ENCODE measurements around the gene MEF2A.

The MEF2A gene

DNA sequence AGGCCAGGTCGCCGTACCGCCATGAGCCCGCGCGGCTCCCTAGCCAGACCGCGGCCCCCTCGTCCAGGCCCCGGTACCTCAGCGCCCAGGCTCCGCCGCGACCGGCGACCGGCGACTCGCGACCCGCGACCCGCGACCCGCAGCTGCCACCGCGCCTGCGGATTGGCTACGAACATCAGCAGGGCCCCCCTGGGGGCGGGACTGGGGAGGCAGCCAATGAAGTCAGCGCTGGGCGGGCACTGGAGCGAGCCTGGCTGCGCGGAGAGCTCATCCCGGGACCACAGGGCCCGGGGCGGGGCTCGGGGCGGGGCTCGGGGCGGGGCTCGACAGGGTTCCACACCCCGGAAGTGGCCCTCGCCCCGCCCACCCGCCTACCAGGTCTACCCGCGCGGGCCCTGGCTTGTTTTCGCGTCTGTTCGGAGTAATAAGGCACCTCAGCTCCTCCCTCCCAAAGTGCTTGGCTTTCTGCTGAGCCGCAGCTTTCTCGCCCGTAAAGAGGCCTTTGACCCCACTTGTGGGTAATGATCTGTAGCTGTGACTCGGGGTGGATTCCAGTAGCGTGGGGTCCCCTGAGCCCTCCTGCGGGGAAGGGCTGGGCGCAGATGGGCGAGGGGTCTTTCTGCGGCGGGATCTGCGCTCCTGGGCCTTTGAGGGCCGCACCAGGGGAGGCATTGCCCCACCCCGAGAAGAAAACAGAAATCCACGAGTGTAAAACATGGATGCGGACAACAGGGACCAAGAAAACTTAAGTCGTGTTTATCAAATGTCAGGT, 167.7 kb downstream of the MEF2A start, which contains the start of gene LYSMD4 (continued):
- TF ChIP-seq SCRT2 (tag by site-specific recombination; IDR thresholded peaks at IDR 0.05) (no peak), ZNF2 (tag by site-specific recombination; IDR thresholded peaks at IDR 0.05) (no peak; the same call in 1 of the 2 replicates), ZFP3 (tag by site-specific recombination; IDR thresholded peaks at IDR 0.05; ENCODE audit: low read depth) (no peak), OSR2 (tag by site-specific recombination; IDR thresholded peaks at IDR 0.05) (0 out of 2 replicates have a peak, but pooled peaks have one; percentile 41), ZNF544 (tag by site-specific recombination; IDR thresholded peaks at IDR 0.05) (no peak), ZXDB (tag by site-specific recombination; IDR thresholded peaks at IDR 0.05) (no peak; the same call in 1 of the 2 replicates), HOXA7 (CRISPR knock-in tag; IDR thresholded peaks at IDR 0.05; ENCODE audit: borderline replicate concordance) (no peak), ZNF548 (tag by site-specific recombination; IDR thresholded peaks at IDR 0.05) (no peak), ZNF214 (tag by site-specific recombination; IDR thresholded peaks at IDR 0.05; ENCODE audit: borderline replicate concordance) (no peak), ZNF701 (tag by site-specific recombination; IDR thresholded peaks at IDR 0.05) (no peak), RBAK (tag by site-specific recombination; IDR thresholded peaks at IDR 0.05) (no peak), ZEB2 (tag by site-specific recombination; IDR thresholded peaks at IDR 0.05) (no peak), SP2 (tag by site-specific recombination; IDR thresholded peaks at IDR 0.05) (peak; percentile 85), ZNF169 (tag by site-specific recombination; IDR thresholded peaks at IDR 0.05) (no peak), ZNF248 (tag by site-specific recombination; IDR thresholded peaks at IDR 0.05) (no peak), ZNF571 (tag by site-specific recombination; IDR thresholded peaks at IDR 0.05) (no peak), BCL11B (tag by site-specific recombination; IDR thresholded peaks at IDR 0.05; ENCODE audit: low read depth) (no peak), ZNF677 (tag by site-specific recombination; IDR thresholded peaks at IDR 0.05) (no peak), ZNF155 (tag by site-specific recombination; IDR thresholded peaks at IDR 0.05) (no peak), KLF10 (tag by site-specific recombination; IDR thresholded peaks at IDR 0.05) (peak; percentile 54), ZNF433 (tag by site-specific recombination; IDR thresholded peaks at IDR 0.05; ENCODE audit: low read depth) (no peak), KLF1 (tag by site-specific recombination; IDR thresholded peaks at IDR 0.05) (peak; percentile 27; the same call in 1 of the 2 replicates), ZNF610 (tag by site-specific recombination; IDR thresholded peaks at IDR 0.05; ENCODE audit: borderline replicate concordance) (no peak), ZNF837 (tag by site-specific recombination; IDR thresholded peaks at IDR 0.05) (no peak), ZNF621 (tag by site-specific recombination; IDR thresholded peaks at IDR 0.05) (no peak), ZNF324 (tag by site-specific recombination; IDR thresholded peaks at IDR 0.05) (0 out of 2 replicates have a peak, but pooled peaks have one; percentile 14), ZNF843 (tag by site-specific recombination; IDR thresholded peaks at IDR 0.05) (no peak)
- TF ChIP-seq, protein P1, sequence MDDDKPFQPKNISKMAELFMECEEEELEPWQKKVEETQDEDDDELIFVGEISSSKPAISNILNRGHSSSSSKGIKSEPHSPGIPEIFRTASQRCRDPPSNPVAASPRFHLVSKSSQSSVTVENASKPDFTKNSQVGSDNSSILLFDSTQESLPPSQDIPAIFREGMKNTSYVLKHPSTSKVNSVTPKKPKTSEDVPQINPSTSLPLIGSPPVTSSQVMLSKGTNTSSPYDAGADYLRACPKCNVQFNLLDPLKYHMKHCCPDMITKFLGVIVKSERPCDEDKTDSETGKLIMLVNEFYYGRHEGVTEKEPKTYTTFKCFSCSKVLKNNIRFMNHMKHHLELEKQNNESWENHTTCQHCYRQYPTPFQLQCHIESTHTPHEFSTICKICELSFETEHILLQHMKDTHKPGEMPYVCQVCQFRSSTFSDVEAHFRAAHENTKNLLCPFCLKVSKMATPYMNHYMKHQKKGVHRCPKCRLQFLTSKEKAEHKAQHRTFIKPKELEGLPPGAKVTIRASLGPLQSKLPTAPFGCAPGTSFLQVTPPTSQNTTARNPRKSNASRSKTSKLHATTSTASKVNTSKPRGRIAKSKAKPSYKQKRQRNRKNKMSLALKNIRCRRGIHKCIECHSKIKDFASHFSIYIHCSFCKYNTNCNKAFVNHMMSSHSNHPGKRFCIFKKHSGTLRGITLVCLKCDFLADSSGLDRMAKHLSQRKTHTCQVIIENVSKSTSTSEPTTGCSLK (tag by site-specific recombination; IDR thresholded peaks at IDR 0.05): no peak
- TF ChIP-seq, protein P2, sequence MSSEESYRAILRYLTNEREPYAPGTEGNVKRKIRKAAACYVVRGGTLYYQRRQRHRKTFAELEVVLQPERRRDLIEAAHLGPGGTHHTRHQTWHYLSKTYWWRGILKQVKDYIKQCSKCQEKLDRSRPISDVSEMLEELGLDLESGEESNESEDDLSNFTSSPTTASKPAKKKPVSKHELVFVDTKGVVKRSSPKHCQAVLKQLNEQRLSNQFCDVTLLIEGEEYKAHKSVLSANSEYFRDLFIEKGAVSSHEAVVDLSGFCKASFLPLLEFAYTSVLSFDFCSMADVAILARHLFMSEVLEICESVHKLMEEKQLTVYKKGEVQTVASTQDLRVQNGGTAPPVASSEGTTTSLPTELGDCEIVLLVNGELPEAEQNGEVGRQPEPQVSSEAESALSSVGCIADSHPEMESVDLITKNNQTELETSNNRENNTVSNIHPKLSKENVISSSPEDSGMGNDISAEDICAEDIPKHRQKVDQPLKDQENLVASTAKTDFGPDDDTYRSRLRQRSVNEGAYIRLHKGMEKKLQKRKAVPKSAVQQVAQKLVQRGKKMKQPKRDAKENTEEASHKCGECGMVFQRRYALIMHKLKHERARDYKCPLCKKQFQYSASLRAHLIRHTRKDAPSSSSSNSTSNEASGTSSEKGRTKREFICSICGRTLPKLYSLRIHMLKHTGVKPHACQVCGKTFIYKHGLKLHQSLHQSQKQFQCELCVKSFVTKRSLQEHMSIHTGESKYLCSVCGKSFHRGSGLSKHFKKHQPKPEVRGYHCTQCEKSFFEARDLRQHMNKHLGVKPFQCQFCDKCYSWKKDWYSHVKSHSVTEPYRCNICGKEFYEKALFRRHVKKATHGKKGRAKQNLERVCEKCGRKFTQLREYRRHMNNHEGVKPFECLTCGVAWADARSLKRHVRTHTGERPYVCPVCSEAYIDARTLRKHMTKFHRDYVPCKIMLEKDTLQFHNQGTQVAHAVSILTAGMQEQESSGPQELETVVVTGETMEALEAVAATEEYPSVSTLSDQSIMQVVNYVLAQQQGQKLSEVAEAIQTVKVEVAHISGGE (tag by site-specific recombination; conservative IDR thresholded peaks at IDR 0.05; ENCODE audit: low read depth): no peak
- TF ChIP-seq, protein P3, sequence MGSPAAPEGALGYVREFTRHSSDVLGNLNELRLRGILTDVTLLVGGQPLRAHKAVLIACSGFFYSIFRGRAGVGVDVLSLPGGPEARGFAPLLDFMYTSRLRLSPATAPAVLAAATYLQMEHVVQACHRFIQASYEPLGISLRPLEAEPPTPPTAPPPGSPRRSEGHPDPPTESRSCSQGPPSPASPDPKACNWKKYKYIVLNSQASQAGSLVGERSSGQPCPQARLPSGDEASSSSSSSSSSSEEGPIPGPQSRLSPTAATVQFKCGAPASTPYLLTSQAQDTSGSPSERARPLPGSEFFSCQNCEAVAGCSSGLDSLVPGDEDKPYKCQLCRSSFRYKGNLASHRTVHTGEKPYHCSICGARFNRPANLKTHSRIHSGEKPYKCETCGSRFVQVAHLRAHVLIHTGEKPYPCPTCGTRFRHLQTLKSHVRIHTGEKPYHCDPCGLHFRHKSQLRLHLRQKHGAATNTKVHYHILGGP (tag by site-specific recombination; IDR thresholded peaks at IDR 0.05): no peak
- TF ChIP-seq, protein P4, sequence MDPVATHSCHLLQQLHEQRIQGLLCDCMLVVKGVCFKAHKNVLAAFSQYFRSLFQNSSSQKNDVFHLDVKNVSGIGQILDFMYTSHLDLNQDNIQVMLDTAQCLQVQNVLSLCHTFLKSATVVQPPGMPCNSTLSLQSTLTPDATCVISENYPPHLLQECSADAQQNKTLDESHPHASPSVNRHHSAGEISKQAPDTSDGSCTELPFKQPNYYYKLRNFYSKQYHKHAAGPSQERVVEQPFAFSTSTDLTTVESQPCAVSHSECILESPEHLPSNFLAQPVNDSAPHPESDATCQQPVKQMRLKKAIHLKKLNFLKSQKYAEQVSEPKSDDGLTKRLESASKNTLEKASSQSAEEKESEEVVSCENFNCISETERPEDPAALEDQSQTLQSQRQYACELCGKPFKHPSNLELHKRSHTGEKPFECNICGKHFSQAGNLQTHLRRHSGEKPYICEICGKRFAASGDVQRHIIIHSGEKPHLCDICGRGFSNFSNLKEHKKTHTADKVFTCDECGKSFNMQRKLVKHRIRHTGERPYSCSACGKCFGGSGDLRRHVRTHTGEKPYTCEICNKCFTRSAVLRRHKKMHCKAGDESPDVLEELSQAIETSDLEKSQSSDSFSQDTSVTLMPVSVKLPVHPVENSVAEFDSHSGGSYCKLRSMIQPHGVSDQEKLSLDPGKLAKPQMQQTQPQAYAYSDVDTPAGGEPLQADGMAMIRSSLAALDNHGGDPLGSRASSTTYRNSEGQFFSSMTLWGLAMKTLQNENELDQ (tag by site-specific recombination; IDR thresholded peaks at IDR 0.05; ENCODE audit: low read depth): no peak

Measured in HEK293 (cell line).